Neural cell (in vitro differentiated cells): ENCODE data around the gene FADS3. TPM values are rescaled to one million over a fixed set of nuclear protein-coding genes. Genes with fewer than 3 reads are reported as not detected.

Experiments
- H2AFZ ChIP-seq: fragments of 200-600, 300-800 bp; sonication (generic), shearing (Covaris generic); 2 replicates; pipeline ENCODE4 v1.6.0; 2014; ENCODE audit warnings: low read depth, mild to moderate bottlenecking, antibody characterized with exemption, low read length, moderate library complexity
- H3F3A ChIP-seq: fragments of 200-600 bp; shearing (Covaris generic); 2 replicates; pipeline ENCODE4 v1.6.1; 2016; ENCODE audit warnings: mild to moderate bottlenecking, moderate library complexity, mixed read lengths, antibody characterized with exemption, low read length; ENCODE audit not compliant: insufficient read depth, poor library complexity, severe bottlenecking
- H3K27ac ChIP-seq: fragments of 200-600, 300-800 bp; sonication (generic), shearing (Covaris generic); 2 replicates; pipeline ENCODE4 v1.5.1; 2014; ENCODE audit warnings: mild to moderate bottlenecking, low read length, moderate library complexity
- H3K27me3 ChIP-seq: fragments of 300-800, 200-600 bp; sonication (generic), shearing (Covaris generic); 2 replicates; pipeline ENCODE4 v1.6.0; 2014; ENCODE audit warnings: mild to moderate bottlenecking, low read depth, low read length, moderate library complexity; ENCODE audit not compliant: insufficient read depth
- H3K36me3 ChIP-seq: fragments of 300-800, 200-600 bp; sonication (generic), shearing (Covaris generic); 2 replicates; pipeline ENCODE4 v1.5.1; 2014; ENCODE audit warnings: mild to moderate bottlenecking, antibody characterized with exemption, low read length, moderate library complexity; ENCODE audit not compliant: insufficient read depth
- H3K4me2 ChIP-seq: fragments of 300-800, 200-600 bp; sonication (generic), shearing (Covaris generic); 2 replicates; pipeline ENCODE4 v1.6.0; 2014; ENCODE audit warnings: mild to moderate bottlenecking, low read length
- H3K4me3 ChIP-seq: fragments of 300-800, 200-600 bp; sonication (generic), shearing (Covaris generic); 2 replicates; pipeline ENCODE4 v1.5.1; 2014; ENCODE audit warnings: mild to moderate bottlenecking, low read length, moderate library complexity
- H3K79me2 ChIP-seq: fragments of 200-600 bp; shearing (Covaris generic); replicated peaks from 2 replicates; pipeline ENCODE4 v1.6.0; 2014; ENCODE audit warnings: mild to moderate bottlenecking, low read length, moderate library complexity; ENCODE audit not compliant: insufficient read depth
- H3K9ac ChIP-seq: fragments of 300-800, 200-600 bp; sonication (generic), shearing (Covaris generic); 2 replicates; pipeline ENCODE4 v1.6.1; 2016; ENCODE audit warnings: mild to moderate bottlenecking, low read length, mixed read lengths
- H3K9me2 ChIP-seq: fragments of 200-600 bp; shearing (Covaris generic); 2 replicates; pipeline ENCODE4 v1.6.1; 2016; ENCODE audit warnings: mild to moderate bottlenecking, low read length, mixed read lengths; ENCODE audit not compliant: insufficient read depth
- H3K9me3 ChIP-seq: fragments of 200-600, 300-800 bp; sonication (generic), shearing (Covaris generic); 2 replicates; pipeline ENCODE4 v1.6.1; 2016; ENCODE audit warnings: mild to moderate bottlenecking, mixed run types, low read length, moderate library complexity, mixed read lengths
- H4K20me1 ChIP-seq: fragments of 200-600 bp; shearing (Covaris generic); 2 replicates; pipeline ENCODE4 v1.6.1; 2016; ENCODE audit warnings: mild to moderate bottlenecking, mixed run types; ENCODE audit not compliant: insufficient read depth
- CTCF ChIP-seq: fragments of 450-650 bp; IDR thresholded peaks from 2 replicates; pipeline ENCODE4 v1.5.1; 2014; ENCODE audit warnings: antibody characterized with exemption, mild to moderate bottlenecking, moderate library complexity; ENCODE audit not compliant: poor library complexity, severe bottlenecking
- EP300 ChIP-seq: fragments of 450-650 bp; conservative IDR thresholded peaks from 2 replicates; pipeline ENCODE4 v1.6.1; 2014; ENCODE audit warnings: antibody characterized with exemption, mild to moderate bottlenecking, moderate library complexity; ENCODE audit not compliant: poor library complexity, severe bottlenecking
- EZH2 ChIP-seq: fragments of 200-600, 300-800 bp; shearing (Covaris generic), sonication (generic); IDR thresholded peaks from 2 replicates; pipeline ENCODE4 v1.6.1; 2014; ENCODE audit warnings: antibody characterized with exemption, low read length, borderline replicate concordance, mild to moderate bottlenecking; ENCODE audit not compliant: insufficient read depth, poor library complexity, severe bottlenecking
- MXI1 ChIP-seq: fragments of 450-650 bp; conservative IDR thresholded peaks from 2 replicates; pipeline ENCODE4 v1.6.1; 2014; ENCODE audit warnings: antibody characterized with exemption, mild to moderate bottlenecking; ENCODE audit not compliant: poor library complexity, severe bottlenecking
- POLR2AphosphoS5 ChIP-seq: IDR thresholded peaks from 2 replicates; pipeline ENCODE4 v1.6.1; 2012
- RAD21 ChIP-seq: fragments of 450-650 bp; conservative IDR thresholded peaks from 2 replicates; pipeline ENCODE4 v1.6.1; 2014; ENCODE audit warnings: antibody characterized with exemption, mild to moderate bottlenecking, moderate library complexity
- SMC3 ChIP-seq: fragments of 450-650 bp; conservative IDR thresholded peaks from 2 replicates; pipeline ENCODE4 v1.6.1; 2014; ENCODE audit warnings: antibody characterized with exemption, mild to moderate bottlenecking, moderate library complexity; ENCODE audit not compliant: poor library complexity
- TAF1 ChIP-seq: IDR thresholded peaks from 2 replicates; pipeline ENCODE4 v1.6.1; 2012; ENCODE audit warnings: low read depth
- polyA plus RNA-seq: library from polyadenylated mRNA; depleted of rRNA; stranded (reverse); fragments of >200 nt; gene quantifications from 2 replicates; pipeline ENCODE4 v1.2.3, GENCODE V29; 2014
- TF ChIP-seq, protein P1 (sequence below): IDR thresholded peaks from 2 replicates; pipeline ENCODE4 v1.6.1; 2012; ENCODE audit warnings: borderline replicate concordance

FADS3 gene
- polyA plus RNA-seq, 1 donor from 2014 or later: 35.4 TPM

DNA sequence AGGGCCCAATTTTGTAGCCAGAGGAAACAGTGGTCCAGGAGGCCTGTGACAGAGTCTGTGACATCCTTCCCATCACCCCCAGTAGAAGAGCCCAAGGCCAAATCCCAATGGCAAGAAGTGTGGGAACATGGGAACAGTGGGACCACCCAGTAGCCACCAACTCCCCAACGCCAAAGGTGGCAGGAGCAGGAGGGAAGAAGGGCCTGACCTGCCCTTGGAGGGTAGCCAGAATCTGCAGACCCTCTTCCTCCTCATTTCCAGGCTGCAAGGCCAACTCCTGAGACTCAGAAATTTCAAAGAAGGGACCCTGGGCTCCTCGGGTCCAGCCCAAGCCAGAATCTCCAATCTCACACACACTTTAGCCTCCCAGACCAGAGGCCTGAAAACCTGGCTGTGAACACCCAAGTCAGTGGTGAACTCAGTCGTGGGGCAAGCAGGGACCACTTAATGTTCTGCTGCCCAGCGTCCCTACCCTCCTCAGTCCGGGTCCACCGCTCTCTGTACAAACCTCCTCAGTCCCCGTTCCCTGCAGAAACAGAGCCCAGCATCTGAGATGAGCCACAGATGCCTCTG lies 19.9 kb upstream of the FADS3 start:
- Histone ChIP-seq H4K20me1 (no peaks in the 10 kb centered on the region), H3F3A (no peaks in the 10 kb centered on the region), H3K4me2 (no peak overlapping the region), H3K9ac (no peak overlapping the region), H3K36me3 (no peaks in the 10 kb centered on the region), H3K27ac (no peak overlapping the region), H3K27me3 (peaks cover 2% of the 10 kb centered on the region), H3K4me3 (no peak overlapping the region), H2AFZ (no peak overlapping the region), H3K9me2 (no peaks in the 10 kb centered on the region), H3K9me3 (no peaks in the 10 kb centered on the region), H3K79me2 (no peaks in the 10 kb centered on the region)
- no peak for TF ChIP-seq MXI1
- TF ChIP-seq SMC3: no peak
- no peak for TF ChIP-seq CTCF
- no peak for TF ChIP-seq TAF1

- Histone ChIP-seq H3K27ac (no peak overlapping the region), H3K9me2 (no peaks in the 10 kb centered on the region), H3K9ac (no peak overlapping the region), H2AFZ (no peak overlapping the region), H3K4me2 (no peak overlapping the region), H3F3A (no peaks in the 10 kb centered on the region), H3K36me3 (no peaks in the 10 kb centered on the region), H3K79me2 (no peaks in the 10 kb centered on the region), H3K4me3 (no peak overlapping the region), H4K20me1 (no peaks in the 10 kb centered on the region), H3K9me3 (no peaks in the 10 kb centered on the region), H3K27me3 (no peaks in the 10 kb centered on the region)
- TF ChIP-seq CTCF (no peak), MXI1 (no peak), TAF1 (no peak), EZH2 (no peak), EP300 (no peak), RAD21 (no peak), SMC3 (no peak), POLR2AphosphoS5 (no peak)
- TF ChIP-seq, protein P1, sequence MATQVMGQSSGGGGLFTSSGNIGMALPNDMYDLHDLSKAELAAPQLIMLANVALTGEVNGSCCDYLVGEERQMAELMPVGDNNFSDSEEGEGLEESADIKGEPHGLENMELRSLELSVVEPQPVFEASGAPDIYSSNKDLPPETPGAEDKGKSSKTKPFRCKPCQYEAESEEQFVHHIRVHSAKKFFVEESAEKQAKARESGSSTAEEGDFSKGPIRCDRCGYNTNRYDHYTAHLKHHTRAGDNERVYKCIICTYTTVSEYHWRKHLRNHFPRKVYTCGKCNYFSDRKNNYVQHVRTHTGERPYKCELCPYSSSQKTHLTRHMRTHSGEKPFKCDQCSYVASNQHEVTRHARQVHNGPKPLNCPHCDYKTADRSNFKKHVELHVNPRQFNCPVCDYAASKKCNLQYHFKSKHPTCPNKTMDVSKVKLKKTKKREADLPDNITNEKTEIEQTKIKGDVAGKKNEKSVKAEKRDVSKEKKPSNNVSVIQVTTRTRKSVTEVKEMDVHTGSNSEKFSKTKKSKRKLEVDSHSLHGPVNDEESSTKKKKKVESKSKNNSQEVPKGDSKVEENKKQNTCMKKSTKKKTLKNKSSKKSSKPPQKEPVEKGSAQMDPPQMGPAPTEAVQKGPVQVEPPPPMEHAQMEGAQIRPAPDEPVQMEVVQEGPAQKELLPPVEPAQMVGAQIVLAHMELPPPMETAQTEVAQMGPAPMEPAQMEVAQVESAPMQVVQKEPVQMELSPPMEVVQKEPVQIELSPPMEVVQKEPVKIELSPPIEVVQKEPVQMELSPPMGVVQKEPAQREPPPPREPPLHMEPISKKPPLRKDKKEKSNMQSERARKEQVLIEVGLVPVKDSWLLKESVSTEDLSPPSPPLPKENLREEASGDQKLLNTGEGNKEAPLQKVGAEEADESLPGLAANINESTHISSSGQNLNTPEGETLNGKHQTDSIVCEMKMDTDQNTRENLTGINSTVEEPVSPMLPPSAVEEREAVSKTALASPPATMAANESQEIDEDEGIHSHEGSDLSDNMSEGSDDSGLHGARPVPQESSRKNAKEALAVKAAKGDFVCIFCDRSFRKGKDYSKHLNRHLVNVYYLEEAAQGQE: no peak
Measured at GRCh38 chr11:61910187-61911127, 19.1 kb upstream of the FADS3 start.
